ENCODE results near the gene PPARA. TPM values are rescaled to one million over a fixed set of nuclear protein-coding genes. Genes with fewer than 3 reads are reported as not detected.

Gene PPARA
- total and polyA plus RNA-seq, 7 donors, result 11.0 to 55.8 (median 37.3) TPM

DNA sequence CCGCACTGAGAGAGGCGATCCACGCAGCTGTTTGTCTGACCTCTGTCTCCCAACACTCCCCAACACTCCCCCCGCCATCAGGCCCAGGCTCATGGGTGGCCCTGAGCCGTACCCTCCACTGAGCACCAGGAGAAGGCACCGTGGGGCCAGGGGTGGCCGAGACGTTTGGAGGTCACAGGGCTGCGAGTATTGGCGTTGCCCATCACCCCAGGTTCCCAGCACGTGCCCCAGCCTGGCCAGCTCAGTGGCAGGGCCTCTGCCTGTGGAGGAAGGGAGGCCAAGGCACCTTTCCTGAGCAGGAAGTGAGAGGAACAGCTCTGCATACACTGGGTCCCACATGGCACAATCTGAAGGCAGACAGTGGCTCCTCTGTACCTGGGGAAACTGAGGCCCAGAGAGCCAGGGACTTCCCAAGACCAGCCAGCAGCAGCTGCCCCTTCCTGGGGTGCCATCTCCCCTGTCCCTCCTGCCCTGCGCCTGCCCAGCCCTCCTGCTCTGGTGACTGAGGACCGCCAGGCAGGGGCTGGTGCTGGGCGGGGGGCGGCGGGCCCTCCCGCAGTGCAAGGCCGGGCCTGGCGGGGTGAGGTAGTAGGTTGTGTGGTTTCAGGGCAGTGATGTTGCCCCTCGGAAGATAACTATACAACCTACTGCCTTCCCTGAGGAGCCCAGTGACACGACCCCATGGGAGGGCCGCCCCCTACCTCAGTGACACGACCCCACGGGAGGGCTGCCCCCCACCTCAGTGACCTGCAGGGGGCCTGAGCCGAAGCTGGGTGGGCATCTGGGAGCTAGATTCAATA, 37.0 kb upstream of the PPARA start:
- peaks cover 3 to 45% of the 10 kb centered on the region in 2 donors for H3K36me3 ChIP-seq (ENCODE audit: insufficient read depth in 1 of 2, low read depth in 1 of 2)
- H3K4me1 ChIP-seq, result peaks cover 66% of the 10 kb centered on the region
- no peaks in the 10 kb centered on the region for H3K27me3 ChIP-seq (ENCODE audit: insufficient read depth in 3 of 3, low read length in 2 of 3)
- peak overlapping the region; percentile 76 for H3K27ac ChIP-seq
- no peak for ATAC-seq
- no peak overlapping the region for H3K4me3 ChIP-seq
- intact Hi-C loops (cut with DNase I), result no loop called here
- H3K9me3 ChIP-seq, result no peaks in the 10 kb centered on the region
- DNase-seq, result no peak
- WGBS, 3 donors, result 54 to 63% (median 57%) methylated on average over 16 to 25 of the region's 25 CpGs
- TF ChIP-seq, protein P1, sequence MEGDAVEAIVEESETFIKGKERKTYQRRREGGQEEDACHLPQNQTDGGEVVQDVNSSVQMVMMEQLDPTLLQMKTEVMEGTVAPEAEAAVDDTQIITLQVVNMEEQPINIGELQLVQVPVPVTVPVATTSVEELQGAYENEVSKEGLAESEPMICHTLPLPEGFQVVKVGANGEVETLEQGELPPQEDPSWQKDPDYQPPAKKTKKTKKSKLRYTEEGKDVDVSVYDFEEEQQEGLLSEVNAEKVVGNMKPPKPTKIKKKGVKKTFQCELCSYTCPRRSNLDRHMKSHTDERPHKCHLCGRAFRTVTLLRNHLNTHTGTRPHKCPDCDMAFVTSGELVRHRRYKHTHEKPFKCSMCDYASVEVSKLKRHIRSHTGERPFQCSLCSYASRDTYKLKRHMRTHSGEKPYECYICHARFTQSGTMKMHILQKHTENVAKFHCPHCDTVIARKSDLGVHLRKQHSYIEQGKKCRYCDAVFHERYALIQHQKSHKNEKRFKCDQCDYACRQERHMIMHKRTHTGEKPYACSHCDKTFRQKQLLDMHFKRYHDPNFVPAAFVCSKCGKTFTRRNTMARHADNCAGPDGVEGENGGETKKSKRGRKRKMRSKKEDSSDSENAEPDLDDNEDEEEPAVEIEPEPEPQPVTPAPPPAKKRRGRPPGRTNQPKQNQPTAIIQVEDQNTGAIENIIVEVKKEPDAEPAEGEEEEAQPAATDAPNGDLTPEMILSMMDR (IDR thresholded peaks at IDR 0.05), result no peak

DNA sequence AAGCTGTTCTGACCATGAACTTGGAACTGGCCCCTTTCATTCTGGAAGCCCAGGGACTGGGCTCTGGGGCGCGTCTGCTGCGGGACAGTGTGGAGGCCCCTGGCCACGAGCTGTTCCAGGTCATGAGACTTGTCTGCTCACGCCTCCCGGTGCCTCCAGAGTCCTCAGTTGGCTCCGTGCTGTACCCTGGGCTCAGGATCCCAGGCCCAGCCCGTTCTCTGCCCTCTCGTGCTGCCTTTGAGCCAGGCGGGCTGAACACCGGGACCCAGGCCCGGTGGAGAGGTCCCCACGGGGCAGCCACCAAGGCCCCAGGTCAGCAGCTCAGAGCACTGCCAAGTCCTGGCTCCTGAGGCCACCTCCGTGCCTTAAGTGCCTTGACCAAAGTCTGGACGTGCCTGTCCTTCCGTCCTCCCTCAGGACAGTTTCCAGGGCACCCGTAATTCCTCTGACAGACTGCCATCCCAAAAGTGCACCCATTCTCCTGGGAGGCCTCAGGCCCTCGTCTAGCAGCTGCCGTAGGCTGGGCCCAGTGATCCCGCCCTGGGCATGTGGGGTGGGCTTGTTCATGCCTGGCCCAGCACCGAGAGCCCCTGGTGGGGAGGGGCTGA, 36.3 kb upstream of the PPARA start:
- no peaks in the 10 kb centered on the region for H3K27me3 ChIP-seq (ENCODE audit: insufficient read depth in 3 of 3, low read length in 2 of 3)
- H3K4me1 ChIP-seq, result peaks cover 59% of the 10 kb centered on the region
- H3K36me3 ChIP-seq (ENCODE audit: insufficient read depth in 1 of 2, low read depth in 1 of 2), result peaks cover 3 to 38% of the 10 kb centered on the region in 2 donors
- intact Hi-C loops (cut with DNase I), result loop anchor here in 1 of 2 donors (2.0 kb wide), 1 partner anchor 107 kb away; no protein-coding TSS in a partner anchor
- peak overlapping the region; percentile 76 for H3K27ac ChIP-seq
- 12 to 35% (median 18%) methylated on average over 20 to 21 of the region's 21 CpGs for WGBS, 3 donors
- H3K4me3 ChIP-seq, result no peak overlapping the region
- TF ChIP-seq, protein P1 (IDR thresholded peaks at IDR 0.05), result no peak
- peak in 3 of 4 donors; percentile 19 to 47 (median 23) for ATAC-seq
- H3K9me3 ChIP-seq, result no peaks in the 10 kb centered on the region
- DNase-seq, result peak in 1 of 2 donors; percentile 83

DNA sequence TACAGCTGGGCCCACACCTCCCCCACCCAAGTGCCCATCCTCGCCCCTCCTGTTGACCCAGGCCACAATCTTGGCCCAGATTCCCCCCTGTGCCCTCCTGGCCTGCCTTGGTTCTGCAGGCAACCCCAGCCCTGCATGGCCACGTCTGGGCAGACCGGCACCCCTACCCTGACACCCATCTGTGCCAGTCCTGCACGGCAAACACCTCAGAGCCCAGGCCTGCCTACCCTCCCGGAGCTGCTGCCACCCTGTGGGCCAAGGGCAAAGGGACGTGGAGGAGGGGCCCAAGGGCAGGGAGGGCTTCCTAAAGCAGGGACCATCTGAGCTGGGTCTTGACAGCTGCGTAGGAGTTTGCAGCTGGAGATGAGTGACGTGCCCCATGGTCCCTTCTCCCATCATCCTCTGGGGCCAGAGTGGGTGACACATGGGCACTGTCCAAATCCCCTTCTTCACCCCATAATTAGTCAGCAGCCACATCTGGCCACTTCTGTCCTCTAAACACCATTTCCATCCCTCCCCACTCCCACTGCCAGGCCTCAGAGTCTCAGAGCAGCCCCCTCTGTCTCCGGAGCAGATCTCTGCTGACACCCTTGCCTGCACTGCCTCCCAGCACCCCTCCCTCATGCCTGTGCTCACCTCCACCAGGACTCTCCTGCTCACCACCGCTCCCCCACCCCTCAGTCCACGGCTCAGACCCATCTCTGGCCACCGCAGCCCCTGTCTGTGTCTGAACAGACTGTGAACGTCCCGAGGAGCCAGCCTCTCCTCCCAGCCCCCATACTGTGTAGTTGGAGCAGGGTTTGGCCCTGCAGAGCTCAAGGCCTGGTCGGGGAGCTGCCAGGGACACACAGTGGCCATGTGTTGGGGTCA, 35.6 kb upstream of the PPARA start:
- Histone ChIP-seq H3K27ac (peak overlapping the region; percentile 76), H3K27me3 (ENCODE audit: insufficient read depth in 3 of 3, low read length in 2 of 3) (no peaks in the 10 kb centered on the region), H3K9me3 (no peaks in the 10 kb centered on the region), H3K4me3 (no peak overlapping the region), H3K4me1 (peaks cover 52% of the 10 kb centered on the region), H3K36me3 (ENCODE audit: insufficient read depth in 1 of 2, low read depth in 1 of 2) (peaks cover 3 to 34% of the 10 kb centered on the region in 2 donors)
- ATAC-seq (peak in 2 of 4 donors; percentile 3 to 8), DNase-seq (no peak)
- intact Hi-C loops (cut with DNase I), result loop anchor here in 1 of 2 donors (2.0 kb wide), 1 partner anchor 108 kb away; no protein-coding TSS in a partner anchor
- TF ChIP-seq, protein P1 (IDR thresholded peaks at IDR 0.05), result no peak
- 22 to 50% (median 34%) methylated on average over 14 to 15 of the region's 15 CpGs for WGBS, 3 donors

DNA sequence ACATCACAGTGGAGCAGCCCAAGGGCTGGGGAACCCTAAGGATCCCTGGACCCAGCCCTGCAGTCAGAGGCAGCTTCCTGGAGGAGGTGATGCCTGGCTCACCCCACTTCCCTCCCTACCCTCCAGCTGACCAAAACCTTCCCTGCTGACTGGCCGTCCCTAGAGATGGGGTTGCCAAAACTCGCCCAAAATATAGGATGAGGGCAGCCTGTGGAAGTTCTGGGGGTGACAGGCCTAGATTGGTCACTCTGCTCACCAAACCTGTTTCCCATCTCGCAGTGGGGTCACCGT, 35.0 kb upstream of the PPARA start:
- peaks cover 46% of the 10 kb centered on the region for H3K4me1 ChIP-seq
- H3K27ac ChIP-seq, result peak overlapping the region; percentile 76
- no peaks in the 10 kb centered on the region for H3K9me3 ChIP-seq
- H3K4me3 ChIP-seq, result no peak overlapping the region
- intact Hi-C loops (cut with DNase I), result loop anchor here in 1 of 2 donors (2.0 kb wide), 1 partner anchor 109 kb away; no protein-coding TSS in a partner anchor
- TF ChIP-seq, protein P1 (IDR thresholded peaks at IDR 0.05), result no peak
- 58 to 66% (median 61%) methylated on average over 4 of the region's 4 CpGs for WGBS, 3 donors
- DNase-seq (no peak), ATAC-seq (peak in 2 of 4 donors; percentile 1 to 2)
- H3K36me3 ChIP-seq (ENCODE audit: insufficient read depth in 1 of 2, low read depth in 1 of 2), result peaks cover 2 to 29% of the 10 kb centered on the region in 2 donors
- no peaks in the 10 kb centered on the region for H3K27me3 ChIP-seq (ENCODE audit: insufficient read depth in 3 of 3, low read length in 2 of 3)

Data from psoas muscle (tissue), 8 donors.